ENCODE results near the gene BIRC2. TPM values are rescaled to one million over a fixed set of nuclear protein-coding genes. Genes with fewer than 3 reads are reported as not detected.

The BIRC2 gene
- total RNA-seq, 1 donor from 2014 or later: 53.1 TPM

DNA sequence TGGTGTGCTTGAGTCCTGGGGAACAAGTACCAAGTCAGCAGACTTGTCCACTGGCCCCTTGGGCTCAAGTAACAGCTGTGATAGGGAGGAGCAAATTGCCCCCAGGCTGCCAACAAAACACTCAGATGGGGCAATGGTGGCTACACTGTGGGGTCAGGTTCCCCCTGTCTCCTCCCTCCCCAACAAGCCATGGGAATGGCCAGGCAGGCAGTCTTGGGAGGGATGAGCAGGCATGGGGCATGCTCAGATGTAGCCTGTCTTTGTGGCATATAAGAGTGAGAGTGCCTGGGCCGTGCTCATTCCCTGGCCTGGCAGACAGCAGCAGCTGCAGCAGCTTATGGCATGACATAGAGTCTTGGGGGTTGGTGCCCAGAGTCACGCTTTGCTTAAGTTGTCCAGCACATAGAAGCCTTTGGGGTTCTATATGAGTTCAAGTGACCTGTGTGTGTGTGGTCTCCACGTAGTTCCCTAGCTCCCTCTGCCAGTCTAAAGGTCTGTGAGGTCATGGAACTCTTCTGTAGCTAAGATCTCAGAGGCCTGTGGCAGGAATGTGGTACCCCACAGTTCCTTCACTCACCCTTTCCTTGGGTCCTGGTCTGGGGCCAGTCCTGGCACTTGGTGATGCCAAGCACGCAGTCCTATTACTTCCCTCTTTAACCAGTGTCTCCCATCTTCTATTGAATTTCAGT lies 44.7 kb downstream of the BIRC2 start:
- DNase-seq (ENCODE audit: low spot score): no peak
- no peak overlapping the region for H3K27ac Mint-ChIP-seq (ENCODE audit: unreplicated experiment)
- peaks cover 16% of the 10 kb centered on the region for H3K4me1 Mint-ChIP-seq (ENCODE audit: unreplicated experiment)
- H3K27me3 Mint-ChIP-seq (ENCODE audit: unreplicated experiment): peaks cover 4% of the 10 kb centered on the region
- H3K36me3 Mint-ChIP-seq (ENCODE audit: low read depth, unreplicated experiment): peaks cover 31% of the 10 kb centered on the region
- H3K9me3 Mint-ChIP-seq (ENCODE audit: unreplicated experiment): no peaks in the 10 kb centered on the region
- TF ChIP-seq CTCF (IDR thresholded peaks at IDR 0.05; ENCODE audit: unreplicated experiment): no peak
- H3K4me3 Mint-ChIP-seq (ENCODE audit: unreplicated experiment): no peak overlapping the region

DNA sequence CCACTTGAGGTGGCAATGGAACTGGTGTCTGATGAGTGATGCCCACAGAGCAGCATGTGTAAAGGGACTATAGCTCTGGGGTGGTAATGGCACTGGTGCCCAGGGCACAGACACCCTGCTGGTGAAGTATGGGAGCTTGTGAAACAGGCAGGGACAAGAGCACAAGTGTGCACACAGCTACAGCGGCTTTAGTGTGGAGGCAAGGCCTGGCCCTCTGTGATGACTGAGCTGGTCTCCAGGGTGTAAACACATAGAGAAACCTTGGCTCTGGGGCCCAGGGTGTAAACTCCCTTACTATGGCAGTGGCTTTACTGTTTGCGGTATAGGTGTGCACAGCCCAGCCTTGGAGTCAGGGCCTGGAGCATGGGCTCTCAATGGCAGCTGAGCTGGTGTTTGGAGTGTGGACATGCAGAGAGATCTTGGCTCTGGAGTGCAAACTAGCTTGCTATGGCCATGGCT lies 46.3 kb downstream of the BIRC2 start:
- Mint-ChIP-seq H3K27ac (ENCODE audit: unreplicated experiment) (no peak overlapping the region), H3K27me3 (ENCODE audit: unreplicated experiment) (peaks cover 4% of the 10 kb centered on the region), H3K4me3 (ENCODE audit: unreplicated experiment) (no peak overlapping the region), H3K4me1 (ENCODE audit: unreplicated experiment) (peaks cover 13% of the 10 kb centered on the region), H3K36me3 (ENCODE audit: low read depth, unreplicated experiment) (peaks cover 23% of the 10 kb centered on the region), H3K9me3 (ENCODE audit: unreplicated experiment) (no peaks in the 10 kb centered on the region)
- TF ChIP-seq CTCF (IDR thresholded peaks at IDR 0.05; ENCODE audit: unreplicated experiment): no peak
- DNase-seq (ENCODE audit: low spot score): no peak

DNA sequence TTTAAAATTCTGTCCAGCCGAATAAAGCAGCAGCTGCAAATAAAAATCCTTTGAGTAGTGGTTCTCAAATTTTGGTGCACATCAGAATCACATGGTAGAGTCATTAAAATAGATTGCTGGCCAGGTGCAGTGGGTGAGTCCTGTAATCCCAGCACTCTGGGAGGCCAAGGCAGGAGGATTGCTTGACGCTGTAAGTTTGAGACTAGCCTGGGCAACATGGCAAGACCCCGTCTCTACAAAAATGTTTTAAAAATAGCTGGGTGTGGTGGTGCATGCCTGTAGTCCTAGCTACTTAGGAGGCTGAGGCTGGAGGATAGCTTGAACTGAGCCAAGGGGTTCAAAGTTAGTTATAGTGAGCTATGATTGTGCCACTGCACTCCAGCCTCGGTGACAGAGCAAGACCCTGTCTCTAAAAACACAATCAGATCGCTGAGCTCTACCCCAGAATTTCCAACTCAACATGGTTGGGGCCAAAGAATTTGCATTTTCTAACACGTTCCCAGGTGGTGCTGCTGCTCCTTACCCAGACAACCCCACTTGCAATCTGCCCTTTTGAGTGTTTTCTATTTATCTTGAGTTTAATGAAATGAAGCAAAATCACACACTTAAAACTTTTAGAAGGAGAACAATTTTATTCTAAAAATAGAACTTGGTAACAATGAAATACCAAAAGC lies 48.8 kb downstream of the BIRC2 start:
- no peak for TF ChIP-seq CTCF (IDR thresholded peaks at IDR 0.05; ENCODE audit: unreplicated experiment)
- no peak for DNase-seq (ENCODE audit: low spot score)
- H3K9me3 Mint-ChIP-seq (ENCODE audit: unreplicated experiment): no peaks in the 10 kb centered on the region
- H3K27me3 Mint-ChIP-seq (ENCODE audit: unreplicated experiment): peaks cover 2% of the 10 kb centered on the region
- no peak overlapping the region for H3K27ac Mint-ChIP-seq (ENCODE audit: unreplicated experiment)
- H3K4me1 Mint-ChIP-seq (ENCODE audit: unreplicated experiment): no peaks in the 10 kb centered on the region
- peaks cover 9% of the 10 kb centered on the region for H3K36me3 Mint-ChIP-seq (ENCODE audit: low read depth, unreplicated experiment)
- no peak overlapping the region for H3K4me3 Mint-ChIP-seq (ENCODE audit: unreplicated experiment)

- TF ChIP-seq CTCF (IDR thresholded peaks at IDR 0.05; ENCODE audit: unreplicated experiment): no peak
- no peak for DNase-seq (ENCODE audit: low spot score)
- Mint-ChIP-seq H3K9me3 (ENCODE audit: unreplicated experiment) (no peaks in the 10 kb centered on the region), H3K4me1 (ENCODE audit: unreplicated experiment) (no peaks in the 10 kb centered on the region), H3K27ac (ENCODE audit: unreplicated experiment) (no peak overlapping the region), H3K27me3 (ENCODE audit: unreplicated experiment) (peaks cover 2% of the 10 kb centered on the region), H3K4me3 (ENCODE audit: unreplicated experiment) (no peak overlapping the region), H3K36me3 (ENCODE audit: low read depth, unreplicated experiment) (peaks cover 9% of the 10 kb centered on the region)
Measured at GRCh38 chr11:102396708-102397563, 49.9 kb downstream of the BIRC2 start.

All from endothelial cell (in vitro differentiated cells).